ENCODE measurements around the gene SULT2A1. TPM values are rescaled to one million over a fixed set of nuclear protein-coding genes. Genes with fewer than 3 reads are reported as not detected.
"Not testable (repeated sequence)": the region's sequence is repeated elsewhere in the genome, so short reads cannot be mapped to it uniquely, and the experiment has no call there.

SULT2A1 gene
- total RNA-seq, 1 donor: not detected

- H3K27me3 ChIP-seq (ENCODE audit: insufficient read depth, low read length): no peaks in the 10 kb centered on the region
- no peaks in the 10 kb centered on the region for H3K9me3 ChIP-seq (ENCODE audit: low read depth, low read length)
- H3K4me1 ChIP-seq (ENCODE audit: insufficient read depth, low read length): no peaks in the 10 kb centered on the region
- no peak overlapping the region for H3K4me3 ChIP-seq (ENCODE audit: low read length)
Observed at GRCh38 chr19:47882890-47883289, 3.2 kb downstream of the SULT2A1 start.

DNA sequence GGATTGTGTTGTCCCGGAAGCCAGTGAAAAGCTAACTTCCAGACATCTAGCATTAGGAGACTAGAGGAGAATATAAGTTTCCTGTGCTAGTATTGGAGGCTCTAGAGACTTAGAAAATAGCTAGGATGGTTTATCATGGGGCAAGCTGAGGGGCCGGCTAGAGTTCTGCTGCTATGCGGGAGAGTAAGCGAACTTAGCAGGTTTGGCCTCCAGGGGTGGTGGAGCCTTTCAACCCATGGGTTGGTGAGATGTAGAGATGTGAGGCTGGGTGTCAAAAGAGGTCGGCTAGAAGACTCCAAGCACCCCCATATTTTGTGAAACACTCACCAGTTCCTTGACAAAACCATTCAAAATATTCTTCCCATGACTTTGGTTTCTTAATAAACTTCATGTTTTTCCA lies 4.4 kb downstream of the SULT2A1 start:
- Histone ChIP-seq H3K4me1 (ENCODE audit: insufficient read depth, low read length) (no peaks in the 10 kb centered on the region), H3K9me3 (ENCODE audit: low read depth, low read length) (no peaks in the 10 kb centered on the region)

DNA sequence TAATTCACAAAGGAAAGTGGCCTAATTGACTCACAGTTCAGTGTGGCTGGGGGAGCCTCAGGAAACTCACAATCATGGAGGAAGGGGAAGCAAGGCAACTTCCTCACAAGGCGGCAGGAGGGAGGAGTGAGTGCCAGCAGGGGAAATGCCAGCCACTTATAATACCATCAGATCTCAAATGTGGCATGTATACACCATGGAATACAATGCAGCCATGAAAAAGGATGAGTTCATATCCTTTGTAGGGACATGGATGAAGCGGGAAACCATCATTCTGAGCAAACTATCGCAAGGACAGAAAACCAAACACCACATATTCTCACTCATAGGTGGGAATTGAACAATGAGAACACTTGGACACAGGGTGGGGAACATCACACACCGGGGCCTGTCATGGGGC lies 6.7 kb downstream of the SULT2A1 start:
- not testable (repeated sequence) for H3K4me1 ChIP-seq (ENCODE audit: insufficient read depth, low read length); H3K9me3 ChIP-seq (ENCODE audit: low read depth, low read length); H3K4me3 ChIP-seq (ENCODE audit: low read length); H3K27me3 ChIP-seq (ENCODE audit: insufficient read depth, low read length)

More for the DNA sequence above, 4.4 kb downstream of the SULT2A1 start:
- Histone ChIP-seq H3K27me3 (ENCODE audit: insufficient read depth, low read length) (no peaks in the 10 kb centered on the region), H3K4me3 (ENCODE audit: low read length) (no peak overlapping the region)

DNA sequence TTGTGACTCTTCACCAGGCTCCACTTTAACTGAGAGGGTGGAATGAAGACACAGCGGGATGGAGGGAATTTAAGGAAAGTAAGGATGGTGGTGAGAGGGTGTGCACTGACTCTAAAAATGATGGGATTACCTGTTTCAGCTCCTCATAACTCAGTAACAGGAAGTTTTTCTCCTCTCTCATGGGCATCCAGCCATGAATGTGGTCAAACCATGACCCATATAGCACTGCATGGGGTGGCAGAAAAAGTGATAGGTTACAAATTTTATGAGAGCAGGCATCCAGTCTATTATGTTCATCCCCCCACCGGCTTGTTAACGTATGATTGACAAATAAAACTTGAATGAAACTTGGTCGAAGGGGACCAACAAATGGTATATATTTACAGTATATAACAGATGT lies 7.2 kb downstream of the SULT2A1 start:
- Histone ChIP-seq H3K4me3 (ENCODE audit: low read length) (no peak overlapping the region), H3K9me3 (ENCODE audit: low read depth, low read length) (no peaks in the 10 kb centered on the region), H3K4me1 (ENCODE audit: insufficient read depth, low read length) (no peaks in the 10 kb centered on the region), H3K27me3 (ENCODE audit: insufficient read depth, low read length) (no peaks in the 10 kb centered on the region)

- H3K27me3 ChIP-seq (ENCODE audit: insufficient read depth, low read length): no peaks in the 10 kb centered on the region
- H3K4me1 ChIP-seq (ENCODE audit: insufficient read depth, low read length): no peaks in the 10 kb centered on the region
- H3K4me3 ChIP-seq (ENCODE audit: low read length): no peak overlapping the region
- no peaks in the 10 kb centered on the region for H3K9me3 ChIP-seq (ENCODE audit: low read depth, low read length)
Observed at GRCh38 chr19:47865166-47865565, 20.9 kb downstream of the SULT2A1 start.

DNA sequence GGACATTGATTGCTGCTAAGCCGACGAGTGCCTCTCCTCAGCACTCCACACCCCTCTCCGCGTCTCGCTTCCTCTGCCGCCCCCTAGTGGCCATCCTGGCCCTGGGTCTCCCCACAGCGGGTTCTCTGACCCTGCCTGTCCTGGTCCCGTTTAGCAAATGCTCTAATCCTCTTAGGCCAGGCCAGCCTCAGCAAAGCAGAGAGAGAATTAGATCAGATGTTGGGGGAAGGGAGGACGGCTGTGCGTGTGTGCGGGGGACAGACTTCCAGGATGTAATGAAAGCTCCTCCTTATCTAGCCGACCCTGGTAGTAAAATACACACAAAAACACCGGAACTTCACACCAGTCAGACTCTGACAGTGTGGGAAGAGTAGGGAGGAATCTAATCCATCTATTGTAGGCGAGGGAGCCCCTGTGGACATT lies 22.6 kb downstream of the SULT2A1 start:
- Histone ChIP-seq H3K9me3 (ENCODE audit: low read depth, low read length) (no peaks in the 10 kb centered on the region), H3K4me3 (ENCODE audit: low read length) (no peak overlapping the region), H3K27me3 (ENCODE audit: insufficient read depth, low read length) (no peaks in the 10 kb centered on the region), H3K4me1 (ENCODE audit: insufficient read depth, low read length) (no peaks in the 10 kb centered on the region)

GRCh38 chr19:47861630-47862029 lies 24.5 kb downstream of the SULT2A1 start:
- no peak overlapping the region for H3K4me3 ChIP-seq (ENCODE audit: low read length)
- H3K9me3 ChIP-seq (ENCODE audit: low read depth, low read length): no peaks in the 10 kb centered on the region
- no peaks in the 10 kb centered on the region for H3K27me3 ChIP-seq (ENCODE audit: insufficient read depth, low read length)
- no peaks in the 10 kb centered on the region for H3K4me1 ChIP-seq (ENCODE audit: insufficient read depth, low read length)

DNA sequence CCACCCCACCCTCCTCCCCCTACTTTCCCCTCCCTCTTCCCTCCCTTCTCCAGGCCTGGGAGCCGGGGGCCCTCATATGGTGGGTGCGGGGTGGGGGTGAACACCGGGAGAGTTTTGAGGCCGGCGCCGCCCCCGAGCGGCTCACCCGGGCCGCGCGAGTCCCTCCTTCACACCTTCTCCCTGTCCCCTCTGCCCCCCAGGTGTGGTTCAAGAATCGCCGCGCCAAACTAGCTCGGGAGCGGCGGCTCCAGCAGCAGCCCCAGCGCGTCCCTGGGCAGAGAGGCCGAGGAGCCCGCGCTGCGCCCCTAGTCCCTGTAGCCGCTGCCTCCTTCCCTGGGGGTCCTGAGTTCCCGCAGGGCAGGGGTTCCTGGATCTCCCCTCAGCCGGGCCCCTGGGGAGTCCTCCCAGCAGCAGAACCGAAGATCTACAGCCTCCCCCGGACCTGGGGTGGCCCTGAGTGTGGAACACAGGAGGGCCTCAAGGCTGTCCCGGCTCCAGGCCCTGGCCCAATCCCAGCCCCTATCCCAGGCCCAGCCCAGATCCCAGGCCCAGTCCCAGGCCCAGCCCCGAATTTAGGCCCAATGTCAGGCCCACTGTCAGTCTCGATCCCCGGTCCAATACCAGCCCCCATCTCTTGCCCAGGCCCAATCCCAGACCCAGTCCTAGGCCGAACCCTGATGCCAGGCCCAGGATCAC lies 25.4 kb downstream of the SULT2A1 start:
- no peaks in the 10 kb centered on the region for H3K9me3 ChIP-seq (ENCODE audit: low read depth, low read length)
- no peaks in the 10 kb centered on the region for H3K27me3 ChIP-seq (ENCODE audit: insufficient read depth, low read length)
- no peak overlapping the region for H3K4me3 ChIP-seq (ENCODE audit: low read length)
- no peaks in the 10 kb centered on the region for H3K4me1 ChIP-seq (ENCODE audit: insufficient read depth, low read length)

GRCh38 chr19:47859838-47860237 lies 26.3 kb downstream of the SULT2A1 start:
- H3K9me3 ChIP-seq (ENCODE audit: low read depth, low read length); H3K4me3 ChIP-seq (ENCODE audit: low read length); H3K4me1 ChIP-seq (ENCODE audit: insufficient read depth, low read length); H3K27me3 ChIP-seq (ENCODE audit: insufficient read depth, low read length): not testable (repeated sequence)

GRCh38 chr19:47858646-47859285 lies 27.3 kb downstream of the SULT2A1 start, which contains the start of gene TPRX2:
Gene TPRX2, plus strand, starts transcription at chr19:47859235. Its CDS starts 12 bp downstream, at chr19:47859247.
- H3K4me1 ChIP-seq (ENCODE audit: insufficient read depth, low read length); H3K27me3 ChIP-seq (ENCODE audit: insufficient read depth, low read length); H3K9me3 ChIP-seq (ENCODE audit: low read depth, low read length); H3K4me3 ChIP-seq (ENCODE audit: low read length): not testable (repeated sequence)

- not testable (repeated sequence) for H3K4me1 ChIP-seq (ENCODE audit: insufficient read depth, low read length); H3K9me3 ChIP-seq (ENCODE audit: low read depth, low read length); H3K4me3 ChIP-seq (ENCODE audit: low read length); H3K27me3 ChIP-seq (ENCODE audit: insufficient read depth, low read length)
Observed at GRCh38 chr19:47858231-47858630, 27.9 kb downstream of the SULT2A1 start.

GRCh38 chr19:47854459-47854858 lies 31.7 kb downstream of the SULT2A1 start:
- Histone ChIP-seq H3K27me3 (ENCODE audit: insufficient read depth, low read length) (peaks cover 6% of the 10 kb centered on the region), H3K4me3 (ENCODE audit: low read length) (no peak overlapping the region), H3K4me1 (ENCODE audit: insufficient read depth, low read length) (no peaks in the 10 kb centered on the region), H3K9me3 (ENCODE audit: low read depth, low read length) (no peaks in the 10 kb centered on the region)

GRCh38 chr19:47853003-47853402 lies 33.1 kb downstream of the SULT2A1 start:
- peaks cover 11% of the 10 kb centered on the region for H3K27me3 ChIP-seq (ENCODE audit: insufficient read depth, low read length)
- H3K9me3 ChIP-seq (ENCODE audit: low read depth, low read length): no peaks in the 10 kb centered on the region
- H3K4me3 ChIP-seq (ENCODE audit: low read length): no peak overlapping the region
- no peaks in the 10 kb centered on the region for H3K4me1 ChIP-seq (ENCODE audit: insufficient read depth, low read length)

DNA sequence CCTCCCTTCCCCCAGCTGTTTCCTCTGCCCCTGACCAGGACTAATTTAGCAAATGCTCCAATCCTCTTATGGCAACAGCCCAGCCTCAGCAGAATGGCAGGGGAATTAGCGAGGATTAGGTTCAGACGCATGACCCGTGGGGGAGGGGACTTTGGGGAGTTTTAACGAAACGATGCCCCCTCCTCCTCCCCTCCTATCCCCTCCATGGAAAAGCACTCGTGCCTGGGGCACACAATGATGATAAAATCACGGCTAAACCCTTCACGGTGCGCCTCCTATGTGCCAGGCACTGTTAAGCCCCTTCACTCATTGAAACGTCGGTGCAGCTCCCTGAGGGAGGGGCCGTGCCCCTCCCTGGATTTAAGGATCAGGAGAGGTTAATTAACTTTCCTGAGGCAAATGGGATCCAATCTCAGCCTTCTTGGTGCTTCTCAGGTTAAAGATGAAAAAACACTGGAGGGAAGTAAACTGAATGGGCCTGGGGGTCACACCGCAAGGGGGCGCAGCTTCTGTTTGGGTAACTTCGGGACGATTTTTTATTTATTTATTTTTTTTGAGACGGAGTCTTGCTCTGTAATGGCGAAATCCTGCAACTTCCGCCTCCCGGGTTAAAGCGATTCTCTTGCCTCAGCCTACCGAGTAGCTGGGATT lies 37.2 kb downstream of the SULT2A1 start:
- H3K4me3 ChIP-seq (ENCODE audit: low read length): no peak overlapping the region
- peaks cover 11% of the 10 kb centered on the region for H3K27me3 ChIP-seq (ENCODE audit: insufficient read depth, low read length)
- no peaks in the 10 kb centered on the region for H3K4me1 ChIP-seq (ENCODE audit: insufficient read depth, low read length)
- H3K9me3 ChIP-seq (ENCODE audit: low read depth, low read length): no peaks in the 10 kb centered on the region

GRCh38 chr19:47848425-47848822 lies 37.7 kb downstream of the SULT2A1 start:
- H3K9me3 ChIP-seq (ENCODE audit: low read depth, low read length): no peaks in the 10 kb centered on the region
- no peaks in the 10 kb centered on the region for H3K4me1 ChIP-seq (ENCODE audit: insufficient read depth, low read length)
- peaks cover 11% of the 10 kb centered on the region for H3K27me3 ChIP-seq (ENCODE audit: insufficient read depth, low read length)
- H3K4me3 ChIP-seq (ENCODE audit: low read length): no peak overlapping the region
